ENCODE measurements around the gene NRXN3.

Gene NRXN3

DNA sequence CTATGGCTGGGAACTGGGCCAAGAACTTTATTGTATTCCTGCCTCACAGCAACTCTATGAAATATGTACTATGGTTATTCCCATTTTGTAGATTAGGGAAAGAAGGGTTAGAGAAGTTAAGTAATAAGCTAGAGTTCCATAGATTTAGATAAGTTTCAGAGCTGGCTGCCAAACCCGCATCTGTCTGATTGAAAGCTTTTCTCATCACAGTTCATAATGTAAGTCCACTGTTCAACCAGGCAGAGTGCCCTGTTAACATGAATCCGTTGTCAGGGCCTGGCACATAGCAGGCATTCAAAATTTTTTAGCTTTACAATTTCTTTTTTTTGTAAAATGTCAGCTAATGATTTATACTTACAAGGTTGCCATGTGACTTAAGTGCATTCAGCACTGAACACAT, 467.3 kb downstream of the NRXN3 start:
- no peaks in the 10 kb centered on the region for H3K36me3 ChIP-seq (ENCODE audit: control insufficient read depth in 4 of 4, insufficient read depth in 4 of 4, low read length in 3 of 4)
- DNase-seq: no peak
- CTCF ChIA-PET: interaction anchor here (1.5 kb wide), 1 partner anchor 20 kb away, joined by 3 read pairs; no protein-coding TSS in a partner anchor
- H3K27me3 ChIP-seq (replicated peaks in 2 of 5; ENCODE audit: control insufficient read depth in 4 of 5, insufficient read depth in 5 of 5, low read length in 4 of 5): peaks cover 0 to 2% (median 0%) of the 10 kb centered on the region in 5 experiments
- H3K27ac ChIP-seq (ENCODE audit: insufficient read depth in 1 of 2, low read depth in 1 of 2, low read length in 2 of 2, poor library complexity in 1 of 2, severe bottlenecking in 2 of 2): no peak overlapping the region
- no peaks in the 10 kb centered on the region for H3K4me1 ChIP-seq (ENCODE audit: control extremely low read depth in 1 of 4, control insufficient read depth in 4 of 4, insufficient read depth in 4 of 4, low read length in 3 of 4)
- H3K9me3 ChIP-seq (ENCODE audit: control extremely low read depth in 1 of 5, control insufficient read depth in 4 of 5, insufficient read depth in 2 of 5, low read depth in 1 of 5, low read length in 4 of 5): peaks cover 0 to 5% (median 0%) of the 10 kb centered on the region in 5 experiments
- no peak overlapping the region for H3K4me3 ChIP-seq (ENCODE audit: control insufficient read depth in 1 of 7, extremely low read depth in 1 of 7, insufficient read depth in 4 of 7, low read depth in 2 of 7, low read length in 6 of 7)
- WGBS (ENCODE audit: insufficient coverage): 90% methylated on average over 2 of the region's 2 CpGs
- POLR2A ChIA-PET: no interaction called here

DNA sequence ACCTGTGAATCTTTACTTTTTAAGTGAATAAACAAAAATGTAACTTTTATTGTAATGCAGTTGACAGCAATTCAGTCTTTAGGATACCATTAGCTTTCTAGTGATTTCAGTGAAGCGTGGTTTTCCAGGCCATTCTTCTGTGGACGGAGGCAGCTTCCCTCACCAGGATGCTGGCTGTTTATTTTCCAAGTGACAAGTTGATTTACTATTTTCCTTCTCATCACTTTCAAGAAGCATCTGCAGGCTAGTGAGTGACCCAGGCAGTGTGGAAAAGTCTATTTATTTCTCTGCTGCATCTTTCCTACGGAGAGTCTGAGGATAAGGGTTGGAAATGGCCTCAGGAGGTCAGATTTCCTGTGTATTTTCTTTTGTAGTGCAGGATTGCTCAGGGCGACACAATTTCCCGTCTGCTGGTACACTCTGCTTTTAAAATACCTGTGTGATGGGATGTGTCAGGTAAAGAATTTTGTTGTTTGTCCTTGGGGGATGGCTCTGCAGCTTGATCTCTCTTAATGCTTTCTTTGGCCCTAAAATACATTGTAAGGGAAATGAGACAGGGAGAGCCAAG, 467.8 kb downstream of the NRXN3 start:
- no peak for DNase-seq
- peaks cover 0 to 2% (median 0%) of the 10 kb centered on the region in 5 experiments for H3K27me3 ChIP-seq (replicated peaks in 2 of 5; ENCODE audit: control insufficient read depth in 4 of 5, insufficient read depth in 5 of 5, low read length in 4 of 5)
- WGBS (ENCODE audit: insufficient coverage): 37% methylated on average over 5 of the region's 5 CpGs
- H3K9me3 ChIP-seq (ENCODE audit: control extremely low read depth in 1 of 5, control insufficient read depth in 4 of 5, insufficient read depth in 2 of 5, low read depth in 1 of 5, low read length in 4 of 5): peaks cover 0 to 5% (median 0%) of the 10 kb centered on the region in 5 experiments
- no peaks in the 10 kb centered on the region for H3K36me3 ChIP-seq (ENCODE audit: control insufficient read depth in 4 of 4, insufficient read depth in 4 of 4, low read length in 3 of 4)
- POLR2A ChIA-PET: no interaction called here
- H3K4me3 ChIP-seq (ENCODE audit: control insufficient read depth in 1 of 7, extremely low read depth in 1 of 7, insufficient read depth in 4 of 7, low read depth in 2 of 7, low read length in 6 of 7): no peak overlapping the region
- CTCF ChIA-PET: interaction anchor here (1.5 kb wide), 1 partner anchor 21 kb away, joined by 3 read pairs; no protein-coding TSS in a partner anchor
- no peak overlapping the region for H3K27ac ChIP-seq (ENCODE audit: insufficient read depth in 1 of 2, low read depth in 1 of 2, low read length in 2 of 2, poor library complexity in 1 of 2, severe bottlenecking in 2 of 2)
- H3K4me1 ChIP-seq (ENCODE audit: control extremely low read depth in 1 of 4, control insufficient read depth in 4 of 4, insufficient read depth in 4 of 4, low read length in 3 of 4): no peaks in the 10 kb centered on the region

DNA sequence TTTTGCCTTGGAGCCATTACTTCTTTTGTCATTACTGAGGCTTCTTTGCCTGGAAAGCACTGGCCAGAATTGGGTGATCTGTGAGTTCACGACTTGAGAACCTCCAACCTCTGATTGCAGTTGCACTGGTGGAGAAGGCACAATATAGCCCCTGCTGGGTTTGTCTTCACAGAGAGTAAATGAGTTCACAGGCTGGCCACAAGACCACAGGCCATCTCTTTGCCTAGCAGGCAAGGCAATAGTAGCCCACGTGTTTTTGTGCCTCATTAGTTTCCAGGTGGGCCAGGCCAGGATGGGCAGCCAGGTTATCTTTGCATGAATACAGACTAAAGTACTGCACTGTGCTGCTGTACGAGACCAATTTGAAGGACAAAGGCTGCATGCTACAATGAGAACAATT, 468.8 kb downstream of the NRXN3 start:
- POLR2A ChIA-PET: no interaction called here
- WGBS (ENCODE audit: insufficient coverage): 61% methylated on average over 3 of the region's 3 CpGs

GRCh38 chr14:78644824-78645559, 474.8 kb downstream of the NRXN3 start:
- Histone ChIP-seq H3K4me3 (ENCODE audit: control insufficient read depth in 1 of 7, extremely low read depth in 1 of 7, insufficient read depth in 4 of 7, low read depth in 2 of 7, low read length in 6 of 7) (no peak overlapping the region), H3K36me3 (ENCODE audit: control insufficient read depth in 4 of 4, insufficient read depth in 4 of 4, low read length in 3 of 4) (no peaks in the 10 kb centered on the region), H3K27ac (ENCODE audit: insufficient read depth in 1 of 2, low read depth in 1 of 2, low read length in 2 of 2, poor library complexity in 1 of 2, severe bottlenecking in 2 of 2) (no peak overlapping the region), H3K27me3 (replicated peaks in 2 of 5; ENCODE audit: control insufficient read depth in 4 of 5, insufficient read depth in 5 of 5, low read length in 4 of 5) (peaks cover 0 to 2% (median 0%) of the 10 kb centered on the region in 5 experiments), H3K9me3 (ENCODE audit: control extremely low read depth in 1 of 5, control insufficient read depth in 4 of 5, insufficient read depth in 2 of 5, low read depth in 1 of 5, low read length in 4 of 5) (peaks cover 0 to 2% (median 0%) of the 10 kb centered on the region in 5 experiments), H3K4me1 (ENCODE audit: control extremely low read depth in 1 of 4, control insufficient read depth in 4 of 4, insufficient read depth in 4 of 4, low read length in 3 of 4) (no peaks in the 10 kb centered on the region)
- CTCF ChIA-PET: no interaction called here
- whole genome bisulfite sequencing (ENCODE audit: insufficient coverage): 76% methylated on average over 21 of the region's 22 CpGs
- POLR2A ChIA-PET: no interaction called here
- no peak for DNase-seq

More for the DNA sequence above, 468.8 kb downstream of the NRXN3 start:
- Histone ChIP-seq H3K27ac (ENCODE audit: insufficient read depth in 1 of 2, low read depth in 1 of 2, low read length in 2 of 2, poor library complexity in 1 of 2, severe bottlenecking in 2 of 2) (no peak overlapping the region), H3K4me1 (ENCODE audit: control extremely low read depth in 1 of 4, control insufficient read depth in 4 of 4, insufficient read depth in 4 of 4, low read length in 3 of 4) (no peaks in the 10 kb centered on the region), H3K9me3 (ENCODE audit: control extremely low read depth in 1 of 5, control insufficient read depth in 4 of 5, insufficient read depth in 2 of 5, low read depth in 1 of 5, low read length in 4 of 5) (peaks cover 0 to 5% (median 0%) of the 10 kb centered on the region in 5 experiments), H3K4me3 (ENCODE audit: control insufficient read depth in 1 of 7, extremely low read depth in 1 of 7, insufficient read depth in 4 of 7, low read depth in 2 of 7, low read length in 6 of 7) (no peak overlapping the region), H3K27me3 (replicated peaks in 2 of 5; ENCODE audit: control insufficient read depth in 4 of 5, insufficient read depth in 5 of 5, low read length in 4 of 5) (peaks cover 0 to 2% (median 0%) of the 10 kb centered on the region in 5 experiments), H3K36me3 (ENCODE audit: control insufficient read depth in 4 of 4, insufficient read depth in 4 of 4, low read length in 3 of 4) (no peaks in the 10 kb centered on the region)
- CTCF ChIA-PET: interaction anchor here (1.3 kb wide), 1 partner anchor 22 kb away, joined by 3 read pairs; no protein-coding TSS in a partner anchor
- no peak for DNase-seq

- Histone ChIP-seq H3K36me3 (ENCODE audit: control insufficient read depth in 4 of 4, insufficient read depth in 4 of 4, low read length in 3 of 4) (no peaks in the 10 kb centered on the region), H3K4me3 (ENCODE audit: control insufficient read depth in 1 of 7, extremely low read depth in 1 of 7, insufficient read depth in 4 of 7, low read depth in 2 of 7, low read length in 6 of 7) (no peak overlapping the region), H3K27me3 (replicated peaks in 2 of 5; ENCODE audit: control insufficient read depth in 4 of 5, insufficient read depth in 5 of 5, low read length in 4 of 5) (no peaks in the 10 kb centered on the region), H3K4me1 (ENCODE audit: control extremely low read depth in 1 of 4, control insufficient read depth in 4 of 4, insufficient read depth in 4 of 4, low read length in 3 of 4) (no peaks in the 10 kb centered on the region), H3K27ac (ENCODE audit: insufficient read depth in 1 of 2, low read depth in 1 of 2, low read length in 2 of 2, poor library complexity in 1 of 2, severe bottlenecking in 2 of 2) (no peak overlapping the region), H3K9me3 (ENCODE audit: control extremely low read depth in 1 of 5, control insufficient read depth in 4 of 5, insufficient read depth in 2 of 5, low read depth in 1 of 5, low read length in 4 of 5) (no peaks in the 10 kb centered on the region)
- DNase-seq: no peak
- CTCF ChIA-PET: no interaction called here
- POLR2A ChIA-PET: no interaction called here
- 93% methylated on average over 1 of the region's 1 CpG for WGBS (ENCODE audit: insufficient coverage)
Observed at GRCh38 chr14:78652727-78653126, 482.6 kb downstream of the NRXN3 start.

DNA sequence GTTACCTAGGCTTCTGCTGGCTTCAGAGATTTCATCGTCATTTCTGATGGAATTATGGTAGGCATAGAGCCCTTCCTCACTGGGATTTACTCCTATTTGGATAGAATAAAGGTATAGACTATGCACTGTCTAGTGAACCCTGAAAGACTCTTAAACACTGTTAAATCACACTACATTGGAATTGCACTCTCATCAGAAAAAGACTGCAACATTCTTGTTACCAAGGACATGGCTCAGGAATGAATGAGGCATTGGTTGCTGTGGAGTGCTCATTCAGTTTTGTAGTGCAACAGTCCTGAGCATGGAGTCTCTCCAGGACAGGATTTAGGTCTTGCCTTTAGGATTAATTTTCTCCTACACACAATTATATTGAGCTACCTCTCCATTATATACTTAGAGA, 483.0 kb downstream of the NRXN3 start:
- 100% methylated on average over 1 of the region's 1 CpG for WGBS (ENCODE audit: insufficient coverage)
- Histone ChIP-seq H3K9me3 (ENCODE audit: control extremely low read depth in 1 of 5, control insufficient read depth in 4 of 5, insufficient read depth in 2 of 5, low read depth in 1 of 5, low read length in 4 of 5) (no peaks in the 10 kb centered on the region), H3K27ac (ENCODE audit: insufficient read depth in 1 of 2, low read depth in 1 of 2, low read length in 2 of 2, poor library complexity in 1 of 2, severe bottlenecking in 2 of 2) (no peak overlapping the region), H3K4me3 (ENCODE audit: control insufficient read depth in 1 of 7, extremely low read depth in 1 of 7, insufficient read depth in 4 of 7, low read depth in 2 of 7, low read length in 6 of 7) (no peak overlapping the region), H3K27me3 (replicated peaks in 2 of 5; ENCODE audit: control insufficient read depth in 4 of 5, insufficient read depth in 5 of 5, low read length in 4 of 5) (no peaks in the 10 kb centered on the region), H3K36me3 (ENCODE audit: control insufficient read depth in 4 of 4, insufficient read depth in 4 of 4, low read length in 3 of 4) (no peaks in the 10 kb centered on the region), H3K4me1 (ENCODE audit: control extremely low read depth in 1 of 4, control insufficient read depth in 4 of 4, insufficient read depth in 4 of 4, low read length in 3 of 4) (no peaks in the 10 kb centered on the region)
- ChIA-PET POLR2A (no interaction called here), CTCF (no interaction called here)
- DNase-seq: no peak

DNA sequence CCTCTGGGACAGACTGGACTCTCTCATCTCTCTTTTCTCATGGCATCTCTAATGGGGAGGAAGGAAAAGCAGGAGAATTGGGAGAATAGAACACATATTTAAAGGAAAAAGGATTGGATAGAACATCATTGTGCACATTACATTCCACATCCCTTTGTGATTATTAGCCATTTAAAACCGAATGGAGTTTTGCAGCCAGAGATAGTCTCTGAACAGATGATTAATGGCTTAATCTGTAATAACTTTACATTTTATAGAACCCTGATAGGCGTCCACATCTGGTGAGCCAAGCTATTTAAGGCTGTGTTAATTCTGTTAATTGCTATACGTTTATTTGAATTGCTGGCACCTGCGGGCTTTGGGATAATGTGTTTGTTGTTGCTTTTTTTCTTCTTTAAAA, 487.3 kb downstream of the NRXN3 start:
- CTCF ChIA-PET: no interaction called here
- WGBS (ENCODE audit: insufficient coverage): no CpG with 5 or more reads among the region's 4 CpGs

More for the DNA sequence above, 487.3 kb downstream of the NRXN3 start:
- no peaks in the 10 kb centered on the region for H3K4me1 ChIP-seq (ENCODE audit: control extremely low read depth in 1 of 4, control insufficient read depth in 4 of 4, insufficient read depth in 4 of 4, low read length in 3 of 4)
- POLR2A ChIA-PET: no interaction called here
- H3K4me3 ChIP-seq (ENCODE audit: control insufficient read depth in 1 of 7, extremely low read depth in 1 of 7, insufficient read depth in 4 of 7, low read depth in 2 of 7, low read length in 6 of 7): no peak overlapping the region
- H3K36me3 ChIP-seq (ENCODE audit: control insufficient read depth in 4 of 4, insufficient read depth in 4 of 4, low read length in 3 of 4): no peaks in the 10 kb centered on the region
- no peak for DNase-seq
- H3K27me3 ChIP-seq (replicated peaks in 2 of 5; ENCODE audit: control insufficient read depth in 4 of 5, insufficient read depth in 5 of 5, low read length in 4 of 5): no peaks in the 10 kb centered on the region
- H3K27ac ChIP-seq (ENCODE audit: insufficient read depth in 1 of 2, low read depth in 1 of 2, low read length in 2 of 2, poor library complexity in 1 of 2, severe bottlenecking in 2 of 2): no peak overlapping the region
- H3K9me3 ChIP-seq (ENCODE audit: control extremely low read depth in 1 of 5, control insufficient read depth in 4 of 5, insufficient read depth in 2 of 5, low read depth in 1 of 5, low read length in 4 of 5): no peaks in the 10 kb centered on the region

All from common myeloid progenitor, CD34-positive (primary cell).